OCI-LY3 (cell line): ENCODE data around the gene MESP2.

ENCODE experiments used
- H2AFZ ChIP-seq: fragments of 200-600, 300-600 bp; shearing (Covaris generic); 2 replicates; pipeline ENCODE4 v1.6.0; 2014; ENCODE audit warnings: antibody characterized with exemption, low read depth, low read length
- H3K27ac ChIP-seq: fragments of 200-600, 300-600 bp; sonication (generic); 2 replicates; pipeline ENCODE4 v1.5.1; 2014; ENCODE audit warnings: mild to moderate bottlenecking, low read length, moderate library complexity, mixed read lengths
- H3K27me3 ChIP-seq: fragments of 200-600, 300-600 bp; sonication (generic); 2 replicates; pipeline ENCODE4 v1.6.1; 2014; ENCODE audit warnings: low read depth, low read length, mixed read lengths
- H3K36me3 ChIP-seq: fragments of 200-600, 300-600 bp; sonication (generic); replicated peaks from 2 replicates; pipeline ENCODE3; 2014; ENCODE audit warnings: low read depth, low read length, mixed read lengths
- H3K4me1 ChIP-seq: fragments of 300-600, 200-600 bp; sonication (generic); 2 replicates; pipeline ENCODE4 v1.6.1; 2014; ENCODE audit warnings: low read length, mixed read lengths
- H3K4me2 ChIP-seq: fragments of 200-600, 300-600 bp; sonication (generic); 2 replicates; pipeline ENCODE4 v1.6.1; 2014; ENCODE audit warnings: low read length, mixed read lengths
- H3K4me3 ChIP-seq: fragments of 300-600, 200-600 bp; sonication (generic); 2 replicates; pipeline ENCODE4 v1.5.1; 2014; ENCODE audit warnings: antibody characterized with exemption, mild to moderate bottlenecking, low read length, moderate library complexity
- H3K79me2 ChIP-seq: fragments of 300-600, 200-600 bp; shearing (Covaris generic); 2 replicates; pipeline ENCODE4 v1.6.1; 2014; ENCODE audit warnings: mild to moderate bottlenecking, low read length, mixed read lengths
- H3K9ac ChIP-seq: fragments of 300-600, 200-600 bp; shearing (Covaris generic); 2 replicates; pipeline ENCODE4 v1.6.0; 2014; ENCODE audit warnings: mild to moderate bottlenecking, low read length, moderate library complexity
- H3K9me3 ChIP-seq: fragments of 200-600, 300-600 bp; shearing (Covaris generic); 2 replicates; pipeline ENCODE4 v1.6.1; 2014; ENCODE audit warnings: low read length, mixed read lengths; ENCODE audit not compliant: insufficient read depth
- H4K20me1 ChIP-seq: fragments of 200-600, 300-600 bp; sonication (generic); 2 replicates; pipeline ENCODE4 v1.6.1; 2016; ENCODE audit warnings: low read length, mixed read lengths; ENCODE audit not compliant: insufficient read depth
- EZH2phosphoT487 ChIP-seq: fragments of 200-600 bp; shearing (Covaris generic); IDR thresholded peaks from 2 replicates; pipeline ENCODE4 v1.6.1; 2018; ENCODE audit warnings: antibody characterized with exemption, mixed run types, low read depth
- TF ChIP-seq, protein P1 (sequence below): fragments of 200-600, 300-600 bp; sonication (generic); IDR thresholded peaks from 2 replicates; pipeline ENCODE4 v1.5.1; 2014; ENCODE audit warnings: antibody characterized with exemption, low read length, low read depth

MESP2 gene

DNA sequence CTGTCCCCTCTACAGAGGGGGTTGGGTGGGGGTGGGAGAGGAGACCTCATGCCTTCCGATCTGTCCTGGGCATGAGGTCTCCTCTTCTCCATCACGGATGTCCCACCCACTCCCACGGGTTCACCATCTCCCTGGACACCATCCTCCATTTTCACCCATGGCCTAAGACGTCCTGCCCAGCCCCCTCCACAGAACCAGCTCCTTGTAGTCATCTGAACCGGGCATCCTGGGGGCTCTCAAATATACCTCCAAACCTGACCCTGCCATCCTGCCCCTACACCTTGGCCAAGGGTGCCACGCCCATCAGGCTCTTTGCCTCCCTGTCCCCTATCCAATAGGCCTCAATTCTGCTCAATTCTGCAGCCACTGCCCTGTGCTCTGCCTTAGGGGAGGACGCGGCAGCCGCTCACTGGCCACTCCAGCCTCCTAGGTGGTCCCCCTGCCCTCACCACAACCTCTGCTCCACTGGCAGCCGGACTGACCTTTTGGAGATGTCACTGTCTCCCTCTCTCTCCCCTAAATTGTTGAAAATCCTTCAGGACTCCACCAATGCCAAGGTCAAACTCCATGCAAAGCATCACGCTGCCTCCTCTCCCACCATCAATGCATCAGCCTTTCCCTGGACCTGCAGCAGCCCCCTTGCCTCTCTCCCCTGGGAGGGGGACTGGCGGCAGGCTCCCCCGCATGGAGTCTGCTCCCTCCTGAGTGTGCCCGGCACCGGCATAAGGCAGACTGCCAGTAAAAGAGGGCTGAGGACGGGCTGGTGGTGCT, 47.9 kb downstream of the MESP2 start:
- peak overlapping the region; percentile 84 for H3K4me2 ChIP-seq
- peak overlapping the region; percentile 44; the same call in 1 of the 2 replicates for H3K9ac ChIP-seq
- peaks cover 55% of the 10 kb centered on the region for H3K4me1 ChIP-seq
- no peaks in the 10 kb centered on the region for H3K36me3 ChIP-seq
- H3K27ac ChIP-seq, result no peak overlapping the region
- H3K4me3 ChIP-seq, result no peak overlapping the region
- no peak for TF ChIP-seq EZH2phosphoT487
- TF ChIP-seq, protein P1, sequence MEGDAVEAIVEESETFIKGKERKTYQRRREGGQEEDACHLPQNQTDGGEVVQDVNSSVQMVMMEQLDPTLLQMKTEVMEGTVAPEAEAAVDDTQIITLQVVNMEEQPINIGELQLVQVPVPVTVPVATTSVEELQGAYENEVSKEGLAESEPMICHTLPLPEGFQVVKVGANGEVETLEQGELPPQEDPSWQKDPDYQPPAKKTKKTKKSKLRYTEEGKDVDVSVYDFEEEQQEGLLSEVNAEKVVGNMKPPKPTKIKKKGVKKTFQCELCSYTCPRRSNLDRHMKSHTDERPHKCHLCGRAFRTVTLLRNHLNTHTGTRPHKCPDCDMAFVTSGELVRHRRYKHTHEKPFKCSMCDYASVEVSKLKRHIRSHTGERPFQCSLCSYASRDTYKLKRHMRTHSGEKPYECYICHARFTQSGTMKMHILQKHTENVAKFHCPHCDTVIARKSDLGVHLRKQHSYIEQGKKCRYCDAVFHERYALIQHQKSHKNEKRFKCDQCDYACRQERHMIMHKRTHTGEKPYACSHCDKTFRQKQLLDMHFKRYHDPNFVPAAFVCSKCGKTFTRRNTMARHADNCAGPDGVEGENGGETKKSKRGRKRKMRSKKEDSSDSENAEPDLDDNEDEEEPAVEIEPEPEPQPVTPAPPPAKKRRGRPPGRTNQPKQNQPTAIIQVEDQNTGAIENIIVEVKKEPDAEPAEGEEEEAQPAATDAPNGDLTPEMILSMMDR, result no peak
- H2AFZ ChIP-seq, result no peak overlapping the region
- H3K27me3 ChIP-seq, result no peaks in the 10 kb centered on the region
- H4K20me1 ChIP-seq, result no peaks in the 10 kb centered on the region
- H3K79me2 ChIP-seq, result no peaks in the 10 kb centered on the region
- H3K9me3 ChIP-seq, result no peaks in the 10 kb centered on the region

DNA sequence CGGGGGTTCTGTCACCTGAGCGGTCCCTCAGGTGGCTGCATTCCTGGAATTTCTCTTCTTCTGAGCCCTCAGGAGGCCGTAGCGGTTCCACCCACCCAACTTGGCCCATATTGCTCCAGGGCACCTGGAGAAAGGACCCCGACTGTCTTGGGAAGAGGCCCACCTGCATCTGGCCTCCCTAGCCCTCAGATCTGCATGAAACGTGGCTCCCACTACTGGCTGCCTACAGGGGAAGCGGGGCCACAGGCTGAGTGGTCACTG, 48.4 kb downstream of the MESP2 start:
- Histone ChIP-seq H3K36me3 (no peaks in the 10 kb centered on the region), H3K9ac (peak overlapping the region; percentile 48; the same call in 1 of the 2 replicates), H3K79me2 (no peaks in the 10 kb centered on the region), H3K27ac (no peak overlapping the region), H3K9me3 (no peaks in the 10 kb centered on the region), H3K4me1 (peaks cover 55% of the 10 kb centered on the region), H4K20me1 (no peaks in the 10 kb centered on the region), H3K4me3 (no peak overlapping the region), H3K4me2 (peak overlapping the region; percentile 69), H2AFZ (no peak overlapping the region), H3K27me3 (no peaks in the 10 kb centered on the region)
- TF ChIP-seq EZH2phosphoT487, result no peak
- TF ChIP-seq, protein P1, result 0 out of 2 replicates have a peak, but pooled peaks have one; percentile 27

DNA sequence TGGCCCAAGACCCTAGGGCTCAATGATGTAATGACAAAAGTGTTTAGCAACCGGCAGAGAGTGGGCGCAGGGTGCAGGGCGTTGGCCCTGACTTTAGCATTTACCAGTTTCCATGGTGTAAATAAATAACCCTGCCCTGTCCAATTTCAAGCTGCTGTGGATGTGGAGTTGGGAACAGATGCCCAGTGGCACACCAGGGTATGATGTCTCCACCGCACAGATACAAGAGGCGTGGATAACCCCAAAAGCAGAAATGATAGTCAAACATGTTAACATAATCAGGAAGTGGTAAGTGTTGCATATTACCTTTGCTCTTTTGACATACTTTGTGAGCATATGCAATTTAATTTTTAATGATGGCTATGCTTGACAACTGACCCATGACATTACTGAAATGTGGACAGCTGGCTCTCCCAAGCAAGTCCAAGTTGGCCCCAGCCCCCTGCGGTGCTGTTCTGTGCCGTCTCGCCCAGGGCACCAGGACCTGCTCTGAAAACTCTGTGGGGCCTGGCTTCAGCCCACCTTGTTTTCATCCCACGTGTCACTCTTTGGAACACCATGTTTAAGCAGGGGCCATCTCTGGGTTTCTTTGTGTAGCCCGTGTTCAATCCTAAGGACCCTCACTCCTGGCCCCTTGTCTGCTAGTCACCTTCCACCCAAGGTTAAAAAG, 49.3 kb downstream of the MESP2 start:
- Histone ChIP-seq H3K27ac (peak overlapping the region; percentile 72), H4K20me1 (no peaks in the 10 kb centered on the region), H2AFZ (peak overlapping the region; percentile 43; the same call in 1 of the 2 replicates), H3K9ac (peak overlapping the region; percentile 48; the same call in 1 of the 2 replicates), H3K9me3 (no peaks in the 10 kb centered on the region), H3K4me3 (peak overlapping the region; percentile 7; the same call in 1 of the 2 replicates), H3K79me2 (no peaks in the 10 kb centered on the region), H3K4me2 (peak overlapping the region; percentile 69), H3K4me1 (peaks cover 55% of the 10 kb centered on the region), H3K36me3 (no peaks in the 10 kb centered on the region), H3K27me3 (no peaks in the 10 kb centered on the region)
- no peak for TF ChIP-seq EZH2phosphoT487
- TF ChIP-seq, protein P1, result no peak
